ENCODE measurements around the gene FMO5.

- TF ChIP-seq CTCF (IDR thresholded peaks at IDR 0.05) (no peak), POLR2A (IDR thresholded peaks at IDR 0.05) (no peak)
Measured at GRCh38 chr1:147246910-147247655, 21.9 kb upstream of the FMO5 start.
